Measurements from ENCODE around the gene CAMK1.

The CAMK1 gene

DNA sequence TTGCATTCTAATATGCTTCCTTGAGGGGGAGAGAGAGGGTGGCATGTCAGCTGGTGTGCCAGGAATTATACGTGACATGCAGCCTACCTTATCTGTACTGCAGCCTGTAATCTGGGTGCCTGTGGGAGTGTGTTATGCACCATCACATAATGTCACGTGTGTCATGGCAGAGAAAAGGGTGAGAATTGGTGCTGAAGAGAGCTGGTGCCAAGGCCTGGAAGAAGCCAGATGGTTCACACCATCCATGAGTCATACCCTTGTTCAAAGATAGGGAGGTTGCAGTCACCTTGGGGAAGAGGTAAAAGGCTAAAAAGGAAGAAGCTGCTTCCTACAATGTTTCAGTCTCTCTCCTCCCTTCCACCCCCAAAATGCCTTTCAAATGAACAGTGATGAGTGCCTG is 32.9 kb downstream of the CAMK1 start:
- no peak for DNase-seq (ENCODE audit: low read depth)
- TF ChIP-seq, protein P1, sequence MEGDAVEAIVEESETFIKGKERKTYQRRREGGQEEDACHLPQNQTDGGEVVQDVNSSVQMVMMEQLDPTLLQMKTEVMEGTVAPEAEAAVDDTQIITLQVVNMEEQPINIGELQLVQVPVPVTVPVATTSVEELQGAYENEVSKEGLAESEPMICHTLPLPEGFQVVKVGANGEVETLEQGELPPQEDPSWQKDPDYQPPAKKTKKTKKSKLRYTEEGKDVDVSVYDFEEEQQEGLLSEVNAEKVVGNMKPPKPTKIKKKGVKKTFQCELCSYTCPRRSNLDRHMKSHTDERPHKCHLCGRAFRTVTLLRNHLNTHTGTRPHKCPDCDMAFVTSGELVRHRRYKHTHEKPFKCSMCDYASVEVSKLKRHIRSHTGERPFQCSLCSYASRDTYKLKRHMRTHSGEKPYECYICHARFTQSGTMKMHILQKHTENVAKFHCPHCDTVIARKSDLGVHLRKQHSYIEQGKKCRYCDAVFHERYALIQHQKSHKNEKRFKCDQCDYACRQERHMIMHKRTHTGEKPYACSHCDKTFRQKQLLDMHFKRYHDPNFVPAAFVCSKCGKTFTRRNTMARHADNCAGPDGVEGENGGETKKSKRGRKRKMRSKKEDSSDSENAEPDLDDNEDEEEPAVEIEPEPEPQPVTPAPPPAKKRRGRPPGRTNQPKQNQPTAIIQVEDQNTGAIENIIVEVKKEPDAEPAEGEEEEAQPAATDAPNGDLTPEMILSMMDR (IDR thresholded peaks at IDR 0.05; ENCODE audit: low read depth, low read length): no peak
- TF ChIP-seq, protein P2, sequence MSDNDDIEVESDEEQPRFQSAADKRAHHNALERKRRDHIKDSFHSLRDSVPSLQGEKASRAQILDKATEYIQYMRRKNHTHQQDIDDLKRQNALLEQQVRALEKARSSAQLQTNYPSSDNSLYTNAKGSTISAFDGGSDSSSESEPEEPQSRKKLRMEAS (IDR thresholded peaks at IDR 0.05; ENCODE audit: low read depth, low read length): no peak
- TF ChIP-seq MYC (IDR thresholded peaks at IDR 0.05; ENCODE audit: low read depth, low read length) (no peak), POLR2A (IDR thresholded peaks at IDR 0.05; ENCODE audit: extremely low read depth, insufficient read length) (no peak)
- H3K4me3 ChIP-seq (ENCODE audit: low read depth, low read length): no peak overlapping the region

DNA sequence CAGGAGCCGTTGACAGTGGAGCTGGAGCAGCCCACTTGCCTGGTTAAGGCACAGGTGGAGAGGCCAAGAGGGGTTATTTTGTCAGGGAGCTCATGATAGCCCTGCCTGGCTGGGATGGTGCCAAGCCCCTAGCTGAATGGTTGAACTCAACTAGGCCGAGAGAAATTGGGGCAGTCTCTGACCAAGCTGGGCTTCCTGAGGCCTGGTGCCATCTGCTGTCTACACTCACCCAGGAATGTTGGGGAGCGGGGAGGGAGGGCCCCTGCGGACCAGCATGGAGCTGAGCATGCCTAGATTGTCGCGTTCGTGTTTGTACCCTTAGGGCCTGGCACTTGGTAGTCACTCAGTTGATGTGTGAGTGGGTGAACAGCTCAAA is 37.0 kb downstream of the CAMK1 start:
- H3K4me3 ChIP-seq (ENCODE audit: low read depth, low read length): peak overlapping the region; percentile 88
- DNase-seq (ENCODE audit: low read depth): no peak
- TF ChIP-seq POLR2A (IDR thresholded peaks at IDR 0.05; ENCODE audit: extremely low read depth, insufficient read length) (no peak), MYC (IDR thresholded peaks at IDR 0.05; ENCODE audit: low read depth, low read length) (no peak)
- TF ChIP-seq, protein P1 (IDR thresholded peaks at IDR 0.05; ENCODE audit: low read depth, low read length): no peak
- TF ChIP-seq, protein P2 (IDR thresholded peaks at IDR 0.05; ENCODE audit: low read depth, low read length): no peak

DNA sequence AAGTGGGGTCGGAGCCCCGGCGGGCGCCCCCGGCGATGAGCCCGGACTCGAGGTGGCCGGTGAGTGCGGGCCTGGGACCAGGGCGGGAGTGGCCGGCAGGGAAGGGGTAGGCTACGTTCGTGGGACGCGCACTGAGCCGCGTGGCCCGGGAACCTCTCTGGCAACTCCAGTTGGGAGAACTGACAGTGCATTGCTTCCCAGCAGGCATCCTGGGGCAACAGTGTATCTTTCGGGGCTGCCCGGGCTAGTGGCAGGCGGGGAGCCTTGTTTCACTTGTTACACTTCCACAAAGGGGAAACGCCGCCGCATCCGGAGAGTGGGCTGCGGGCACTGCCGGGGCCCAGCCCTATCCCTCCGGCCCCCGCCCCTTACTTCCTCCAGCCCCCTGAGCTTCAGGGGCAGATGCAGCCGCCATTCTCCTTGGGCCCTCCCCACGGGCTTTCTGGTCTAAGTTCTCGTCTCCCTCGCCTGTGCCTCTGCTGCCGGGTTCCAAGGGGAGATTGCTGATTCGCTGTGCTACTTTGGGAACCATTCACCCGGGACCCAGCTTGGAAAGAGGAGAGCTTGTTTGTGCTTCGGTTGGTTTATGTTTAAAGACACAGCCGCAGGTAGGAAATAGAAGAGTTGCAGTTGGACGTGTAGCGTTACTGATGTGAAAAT is 37.5 kb downstream of the CAMK1 start:
- peak overlapping the region; percentile 88 for H3K4me3 ChIP-seq (ENCODE audit: low read depth, low read length)
- peak; percentile 18 for TF ChIP-seq POLR2A (IDR thresholded peaks at IDR 0.05; ENCODE audit: extremely low read depth, insufficient read length)
- no peak for TF ChIP-seq MYC (IDR thresholded peaks at IDR 0.05; ENCODE audit: low read depth, low read length)
- TF ChIP-seq, protein P2 (IDR thresholded peaks at IDR 0.05; ENCODE audit: low read depth, low read length): no peak
- peak; percentile 85 for DNase-seq (ENCODE audit: low read depth)

DNA sequence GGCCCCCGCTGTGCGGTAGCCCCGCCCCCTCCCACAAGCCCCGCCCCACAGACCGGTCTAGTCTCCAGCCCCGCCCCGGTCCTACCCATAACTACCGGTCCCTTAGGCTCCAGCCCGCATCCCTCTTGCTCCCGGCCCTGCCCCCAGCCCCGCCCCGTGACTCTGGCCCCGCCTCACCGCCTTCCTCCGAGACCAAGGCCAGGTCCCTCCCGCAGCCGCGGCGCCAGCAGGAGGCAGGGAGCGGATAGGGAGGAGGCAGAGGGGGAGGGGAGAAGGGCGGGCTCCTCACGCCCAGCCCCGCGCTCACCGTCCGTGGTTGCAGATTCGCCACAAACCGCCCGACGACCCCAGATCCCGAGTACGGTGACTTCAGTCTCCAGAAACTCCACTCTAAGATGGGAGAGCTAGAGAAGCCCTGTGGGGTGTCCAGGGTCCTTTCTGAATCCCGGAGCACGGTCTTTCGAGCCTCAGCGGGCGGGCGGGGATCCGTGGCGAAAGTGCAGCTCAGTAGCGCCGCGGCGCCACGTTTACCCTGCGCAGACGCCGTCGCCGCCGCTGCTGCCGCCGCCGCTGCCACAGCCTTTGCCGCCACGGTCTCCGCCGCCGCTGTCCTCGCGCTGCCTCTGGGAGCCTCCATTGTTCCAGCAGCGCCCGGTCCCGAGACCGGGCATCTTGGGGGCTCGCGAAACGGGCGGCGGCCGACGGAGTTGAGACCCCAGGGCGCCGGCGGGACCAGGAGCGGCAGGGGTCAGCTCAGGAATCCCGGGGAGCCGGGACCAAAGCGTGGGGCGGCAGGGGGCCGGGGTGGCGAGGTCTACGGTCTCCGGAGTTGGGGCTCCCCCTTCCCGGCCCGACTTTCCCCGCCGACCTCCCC is 38.3 kb downstream of the CAMK1 start, which contains the start of gene BRPF1:
BRPF1 (plus strand) TSS at position 530 of the 874 bp plus-strand sequence. CDS start 2,406 bp downstream, outside the sequence.
- TF ChIP-seq, protein P2 (IDR thresholded peaks at IDR 0.05; ENCODE audit: low read depth, low read length): peak; percentile 41
- TF ChIP-seq POLR2A (IDR thresholded peaks at IDR 0.05; ENCODE audit: extremely low read depth, insufficient read length) (peak; percentile 72), MYC (IDR thresholded peaks at IDR 0.05; ENCODE audit: low read depth, low read length) (no peak)
- TF ChIP-seq, protein P1 (IDR thresholded peaks at IDR 0.05; ENCODE audit: low read depth, low read length): no peak
- H3K4me3 ChIP-seq (ENCODE audit: low read depth, low read length): peak within 1 kb of the TSS; percentile 88
- DNase-seq (ENCODE audit: low read depth): peak; percentile 99

DNA sequence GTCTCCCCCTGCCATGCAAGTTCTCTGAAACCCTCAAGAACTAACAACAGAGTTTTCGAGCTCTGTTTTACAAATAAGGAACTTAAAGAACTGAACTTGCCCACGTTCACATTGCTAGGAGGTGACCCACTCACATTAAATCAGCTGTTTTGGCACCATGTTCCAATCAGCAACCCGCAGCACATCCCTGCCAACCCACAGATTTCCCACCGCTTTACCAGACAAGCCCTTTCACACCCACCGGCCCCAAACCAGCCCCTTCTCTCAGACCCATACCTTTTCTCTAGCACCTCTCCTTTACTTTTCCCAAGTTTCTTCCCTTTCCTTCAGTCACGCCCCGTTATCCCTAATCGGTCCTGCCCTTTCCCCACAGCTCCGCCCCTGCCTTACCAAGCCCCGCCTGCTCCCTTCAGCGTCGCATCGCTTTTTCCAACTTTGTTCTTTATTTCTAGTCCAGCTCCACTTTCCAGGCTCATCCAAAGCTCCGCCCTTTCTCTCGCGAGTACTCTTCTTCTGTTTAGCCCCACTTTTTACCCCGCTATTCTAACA is 39.0 kb downstream of the CAMK1 start:
- no peak for TF ChIP-seq POLR2A (IDR thresholded peaks at IDR 0.05; ENCODE audit: extremely low read depth, insufficient read length)
- TF ChIP-seq MYC (IDR thresholded peaks at IDR 0.05; ENCODE audit: low read depth, low read length): no peak
- TF ChIP-seq, protein P2 (IDR thresholded peaks at IDR 0.05; ENCODE audit: low read depth, low read length): 0 out of 2 replicates have a peak, but pooled peaks have one; percentile 8
- TF ChIP-seq, protein P1 (IDR thresholded peaks at IDR 0.05; ENCODE audit: low read depth, low read length): no peak
- peak; percentile 49 for DNase-seq (ENCODE audit: low read depth)
- peak overlapping the region; percentile 64 for H3K4me3 ChIP-seq (ENCODE audit: low read depth, low read length)
